Muscle of leg (tissue), 11 donors: Measurements from ENCODE around the gene BICRA. TPM values are rescaled to one million over a fixed set of nuclear protein-coding genes. Genes with fewer than 3 reads are reported as not detected.

ENCODE experiments used
- DNase-seq: peaks from one replicate; pipeline ENCODE4 v3.0.0; 2013
- H3K27ac ChIP-seq: one replicate; pipeline ENCODE4 v1.5.1; 2013; ENCODE audit warnings: mild to moderate bottlenecking, low read length, control low read depth
- H3K27me3 ChIP-seq: one replicate; pipeline ENCODE4 v1.6.1; 2013; ENCODE audit warnings: low read length; ENCODE audit not compliant: control insufficient read depth, insufficient read depth
- H3K36me3 ChIP-seq: one replicate; pipeline ENCODE4 v1.6.1; 2013; ENCODE audit warnings: low read length; ENCODE audit not compliant: control insufficient read depth, insufficient read depth
- H3K4me1 ChIP-seq: one replicate; pipeline ENCODE4 v1.6.1; 2013; ENCODE audit warnings: low read length; ENCODE audit not compliant: control insufficient read depth, insufficient read depth
- H3K4me3 ChIP-seq: one replicate; pipeline ENCODE4 v1.5.1; 2013; ENCODE audit warnings: low read length, control low read depth
- H3K9me3 ChIP-seq: replicated peaks from 2 replicates; pipeline ENCODE4 v1.6.1; 2013; ENCODE audit warnings: low read depth, low read length; ENCODE audit not compliant: control insufficient read depth
- WGBS: methylation state at CpG from one replicate; pipeline ENCODE4 v1.1.5; 2013; ENCODE audit warnings: missing lambda C conversion rate; ENCODE audit not compliant: insufficient coverage; 5-methylcytosine and 5-hydroxymethylcytosine counted together
- polyA plus RNA-seq, 8 donors: library from polyadenylated mRNA; unstranded; fragments of 120-200 nt; gene quantifications; one replicate each; pipeline versions ENCODE4 v1.2.1 to v1.2.3, GENCODE V29; 2013; ENCODE audit warnings: inconsistent platforms in 1 of 8, low replicate concordance in 1 of 8; ENCODE audit not compliant: insufficient read length in 8 of 8, insufficient read depth in 1 of 8
- total RNA-seq: library from RNA; stranded (reverse); fragments of 120-200 nt; gene quantifications from one replicate; pipeline ENCODE4 v1.2.4, GENCODE V29; 2013

The BICRA gene
- total and polyA plus RNA-seq, 9 donors: 3.1 to 14.3 (median 10.7) TPM

GRCh38 chr19:47644743-47645482 is 36.0 kb downstream of the BICRA start:
- 70% methylated on average over 8 of the region's 18 CpGs for WGBS
- Histone ChIP-seq H3K4me3 (no peak overlapping the region), H3K27me3 (no peaks in the 10 kb centered on the region), H3K27ac (no peak overlapping the region), H3K9me3 (no peaks in the 10 kb centered on the region), H3K36me3 (peaks cover 16% of the 10 kb centered on the region), H3K4me1 (peaks cover 5% of the 10 kb centered on the region)
- peak; percentile 24 for DNase-seq

GRCh38 chr19:47646924-47647323 is 38.0 kb downstream of the BICRA start:
- Histone ChIP-seq H3K27ac (no peak overlapping the region), H3K36me3 (peaks cover 25% of the 10 kb centered on the region), H3K9me3 (no peaks in the 10 kb centered on the region), H3K4me3 (no peak overlapping the region), H3K27me3 (no peaks in the 10 kb centered on the region), H3K4me1 (peaks cover 5% of the 10 kb centered on the region)
- 97% methylated on average over 5 of the region's 7 CpGs for WGBS
- DNase-seq: no peak

DNA sequence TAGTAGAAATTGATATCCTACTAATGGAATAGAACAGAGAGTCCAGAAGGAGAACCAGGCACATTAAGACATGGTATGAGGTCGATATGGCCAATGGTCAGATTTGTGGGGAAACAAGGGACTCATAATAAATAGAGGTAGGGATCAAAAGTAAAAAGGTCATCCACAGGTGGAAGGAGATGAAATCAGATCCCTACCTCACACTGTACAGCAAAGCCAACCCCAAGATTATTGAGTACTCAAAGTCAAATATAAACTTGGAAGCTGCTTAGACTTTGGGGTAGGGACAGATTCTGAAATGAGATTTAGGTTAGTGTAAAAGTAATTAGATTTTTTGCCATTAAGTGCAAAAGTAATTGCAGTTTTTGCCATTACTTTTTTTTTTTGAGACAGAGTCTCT is 40.7 kb downstream of the BICRA start:
- Histone ChIP-seq H3K4me3 (no peak overlapping the region), H3K9me3 (peaks cover 6% of the 10 kb centered on the region), H3K36me3 (peaks cover 29% of the 10 kb centered on the region), H3K27me3 (no peaks in the 10 kb centered on the region), H3K27ac (no peak overlapping the region), H3K4me1 (peaks cover 5% of the 10 kb centered on the region)
- no peak for DNase-seq
- WGBS: 100% methylated on average over 1 of the region's 1 CpG

DNA sequence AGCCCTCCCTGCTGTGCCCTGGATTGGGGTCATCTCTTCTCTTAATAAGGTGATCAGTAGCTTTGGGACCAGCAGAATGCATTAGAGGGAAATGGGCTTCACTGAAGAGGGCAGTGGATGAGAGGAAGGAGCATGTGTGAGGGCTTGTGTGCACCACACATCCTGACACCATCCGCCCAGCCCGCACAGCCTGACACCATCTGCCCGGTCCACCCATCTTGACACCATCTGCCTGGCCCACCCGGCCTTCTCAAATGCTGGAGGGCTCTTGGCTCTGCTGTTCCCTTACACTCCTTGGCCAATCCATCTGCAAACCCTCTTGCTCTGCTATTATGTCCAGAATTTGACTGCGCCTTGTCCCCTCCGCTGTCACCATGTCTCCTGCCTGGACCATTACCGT is 41.8 kb downstream of the BICRA start:
- Histone ChIP-seq H3K4me3 (no peak overlapping the region), H3K4me1 (no peaks in the 10 kb centered on the region), H3K27me3 (no peaks in the 10 kb centered on the region), H3K27ac (no peak overlapping the region), H3K9me3 (peaks cover 6% of the 10 kb centered on the region), H3K36me3 (peaks cover 29% of the 10 kb centered on the region)
- no peak for DNase-seq
- WGBS: 91% methylated on average over 7 of the region's 7 CpGs

- Histone ChIP-seq H3K27me3 (no peaks in the 10 kb centered on the region), H3K27ac (no peak overlapping the region), H3K9me3 (peaks cover 6% of the 10 kb centered on the region), H3K4me3 (no peak overlapping the region), H3K36me3 (peaks cover 25% of the 10 kb centered on the region), H3K4me1 (no peaks in the 10 kb centered on the region)
- 93% methylated on average over 11 of the region's 12 CpGs for WGBS
- DNase-seq: no peak
Observed at GRCh38 chr19:47651132-47651531, 42.2 kb downstream of the BICRA start.

GRCh38 chr19:47651691-47652090 is 42.8 kb downstream of the BICRA start:
- 84% methylated on average over 9 of the region's 9 CpGs for WGBS
- no peak for DNase-seq
- peaks cover 21% of the 10 kb centered on the region for H3K36me3 ChIP-seq
- no peak overlapping the region for H3K27ac ChIP-seq
- H3K27me3 ChIP-seq: no peaks in the 10 kb centered on the region
- H3K4me1 ChIP-seq: no peaks in the 10 kb centered on the region
- H3K9me3 ChIP-seq: peaks cover 6% of the 10 kb centered on the region
- H3K4me3 ChIP-seq: no peak overlapping the region

DNA sequence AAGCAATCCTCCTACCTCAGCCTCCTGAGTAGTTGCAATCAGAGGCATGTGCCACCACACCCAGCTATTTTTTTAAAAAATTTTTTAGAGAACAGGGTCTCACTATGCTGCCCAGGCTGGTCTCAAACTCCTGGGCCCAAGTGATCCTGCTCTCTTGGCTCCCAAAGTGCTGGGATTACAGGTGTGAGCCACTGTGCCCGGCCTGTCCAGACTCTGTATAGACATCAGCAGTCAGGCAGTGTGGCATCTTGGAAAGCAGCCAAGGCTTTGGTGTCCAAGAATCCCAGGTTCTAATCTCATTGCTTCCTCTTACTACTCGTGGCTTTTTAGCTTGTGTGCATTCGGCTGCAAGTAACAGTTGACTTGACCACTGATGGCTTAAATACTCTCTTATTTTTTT is 43.4 kb downstream of the BICRA start:
- peaks cover 19% of the 10 kb centered on the region for H3K36me3 ChIP-seq
- no peak overlapping the region for H3K27ac ChIP-seq
- H3K27me3 ChIP-seq: no peaks in the 10 kb centered on the region
- no peak overlapping the region for H3K4me3 ChIP-seq
- H3K4me1 ChIP-seq: no peaks in the 10 kb centered on the region
- DNase-seq: no peak
- no CpG with 5 or more reads among the region's 3 CpGs for WGBS
- H3K9me3 ChIP-seq: peaks cover 6% of the 10 kb centered on the region

- Histone ChIP-seq H3K27ac (peak overlapping the region; percentile 45), H3K27me3 (no peaks in the 10 kb centered on the region), H3K4me1 (no peaks in the 10 kb centered on the region), H3K36me3 (peaks cover 22% of the 10 kb centered on the region), H3K9me3 (peaks cover 6% of the 10 kb centered on the region), H3K4me3 (no peak overlapping the region)
- peak; percentile 51 for DNase-seq
- WGBS: 98% methylated on average over 7 of the region's 13 CpGs
Observed at GRCh38 chr19:47653856-47654255, 44.9 kb downstream of the BICRA start.

- peaks cover 11% of the 10 kb centered on the region for H3K4me1 ChIP-seq
- WGBS: 100% methylated on average over 1 of the region's 3 CpGs
- H3K9me3 ChIP-seq: peaks cover 6% of the 10 kb centered on the region
- DNase-seq: no peak
- peaks cover 16% of the 10 kb centered on the region for H3K36me3 ChIP-seq
- no peak overlapping the region for H3K4me3 ChIP-seq
- no peaks in the 10 kb centered on the region for H3K27me3 ChIP-seq
- H3K27ac ChIP-seq: no peak overlapping the region
Observed at GRCh38 chr19:47657719-47658118, 48.8 kb downstream of the BICRA start.

GRCh38 chr19:47658431-47659348 is 49.8 kb downstream of the BICRA start:
- H3K4me1 ChIP-seq: peaks cover 11% of the 10 kb centered on the region
- no peak overlapping the region for H3K4me3 ChIP-seq
- H3K36me3 ChIP-seq: peaks cover 20% of the 10 kb centered on the region
- 63% methylated on average over 18 of the region's 24 CpGs for WGBS
- H3K27me3 ChIP-seq: no peaks in the 10 kb centered on the region
- H3K9me3 ChIP-seq: peaks cover 4% of the 10 kb centered on the region
- H3K27ac ChIP-seq: no peak overlapping the region
- DNase-seq: peak; percentile 16
